ENCODE data around the gene TACR2. TPM values are rescaled to one million over a fixed set of nuclear protein-coding genes. Genes with fewer than 3 reads are reported as not detected.

TACR2 gene
- total and polyA plus RNA-seq, 8 donors, result 0.56 to 133 (median 14.3) TPM; not detected in 1

DNA sequence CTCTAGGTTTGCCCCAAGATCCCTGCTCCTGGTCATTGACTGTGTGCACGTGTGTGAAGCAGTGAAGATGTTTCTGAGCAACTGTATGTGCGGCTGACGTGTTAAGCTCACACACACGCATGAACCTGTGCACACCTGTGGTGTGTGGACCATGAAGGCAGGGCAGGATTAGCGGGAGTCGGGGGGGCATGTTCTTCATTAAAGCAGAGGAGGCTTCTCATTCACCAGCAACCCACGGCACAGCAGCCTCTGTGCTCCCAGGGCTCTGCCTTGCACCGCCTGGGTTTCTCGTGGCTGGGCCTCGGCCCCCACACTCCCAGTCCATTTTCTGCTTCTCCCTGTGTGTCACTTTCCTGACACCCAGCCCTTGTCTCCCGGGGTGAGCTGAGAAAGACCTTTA is 824 bp upstream of the TACR2 start:
- peaks cover 16 to 62% (median 33%) of the 10 kb centered on the region in 4 donors for H3K4me1 ChIP-seq
- no peak for DNase-seq

DNA sequence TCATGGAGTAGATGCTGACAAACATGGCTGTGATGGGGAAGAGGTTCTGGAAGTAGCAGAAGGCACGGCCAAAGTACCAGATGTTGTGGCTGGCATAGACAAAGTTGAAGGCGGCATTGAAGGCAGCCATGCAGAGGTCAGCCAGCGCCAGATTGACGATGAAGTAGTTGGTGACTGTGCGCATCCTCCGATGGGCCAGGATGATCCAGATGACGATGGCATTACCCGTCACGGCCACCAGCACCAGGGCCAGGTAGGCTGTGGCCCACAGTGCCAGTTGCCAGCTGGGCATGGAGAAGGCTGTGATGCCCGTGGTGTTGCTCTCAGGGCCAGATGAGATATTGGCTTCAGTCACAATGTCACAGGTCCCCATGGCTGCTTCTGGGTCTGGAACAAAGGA is 767 bp downstream of the TACR2 start:
- WGBS, 5 donors, result 87 to 97% (median 95%) methylated on average over 6 to 10 of the region's 10 CpGs
- intact Hi-C loops (cut with DNase I; ENCODE audit: low total_unique reads), result no loop called here
- peak overlapping the region in 3 of 4 donors; percentile 33 to 41 (median 40) for H3K4me3 ChIP-seq
- no peak for DNase-seq
- H3K4me1 ChIP-seq, result peaks cover 14 to 56% (median 26%) of the 10 kb centered on the region in 4 donors
- no peaks in the 10 kb centered on the region for H3K27me3 ChIP-seq
- TF ChIP-seq EP300 (IDR thresholded peaks at IDR 0.05) (no peak), POLR2A (IDR thresholded peaks at IDR 0.05) (no peak), POLR2AphosphoS5 (IDR thresholded peaks at IDR 0.05) (no peak)
- TF ChIP-seq, protein P1, sequence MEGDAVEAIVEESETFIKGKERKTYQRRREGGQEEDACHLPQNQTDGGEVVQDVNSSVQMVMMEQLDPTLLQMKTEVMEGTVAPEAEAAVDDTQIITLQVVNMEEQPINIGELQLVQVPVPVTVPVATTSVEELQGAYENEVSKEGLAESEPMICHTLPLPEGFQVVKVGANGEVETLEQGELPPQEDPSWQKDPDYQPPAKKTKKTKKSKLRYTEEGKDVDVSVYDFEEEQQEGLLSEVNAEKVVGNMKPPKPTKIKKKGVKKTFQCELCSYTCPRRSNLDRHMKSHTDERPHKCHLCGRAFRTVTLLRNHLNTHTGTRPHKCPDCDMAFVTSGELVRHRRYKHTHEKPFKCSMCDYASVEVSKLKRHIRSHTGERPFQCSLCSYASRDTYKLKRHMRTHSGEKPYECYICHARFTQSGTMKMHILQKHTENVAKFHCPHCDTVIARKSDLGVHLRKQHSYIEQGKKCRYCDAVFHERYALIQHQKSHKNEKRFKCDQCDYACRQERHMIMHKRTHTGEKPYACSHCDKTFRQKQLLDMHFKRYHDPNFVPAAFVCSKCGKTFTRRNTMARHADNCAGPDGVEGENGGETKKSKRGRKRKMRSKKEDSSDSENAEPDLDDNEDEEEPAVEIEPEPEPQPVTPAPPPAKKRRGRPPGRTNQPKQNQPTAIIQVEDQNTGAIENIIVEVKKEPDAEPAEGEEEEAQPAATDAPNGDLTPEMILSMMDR (IDR thresholded peaks at IDR 0.05), result no peak
- H3K9me3 ChIP-seq, result no peaks in the 10 kb centered on the region
- H3K27ac ChIP-seq, result peak overlapping the region in 4 of 5 donors; percentile 26 to 84 (median 74)
- no peaks in the 10 kb centered on the region for H3K36me3 ChIP-seq

More for the DNA sequence above, 824 bp upstream of the TACR2 start:
- no peaks in the 10 kb centered on the region for H3K27me3 ChIP-seq
- WGBS, 5 donors, result 65 to 74% (median 73%) methylated on average over 11 of the region's 11 CpGs
- intact Hi-C loops (cut with DNase I; ENCODE audit: low total_unique reads), result no loop called here
- peak overlapping the region in 4 of 5 donors; percentile 42 to 84 (median 74) for H3K27ac ChIP-seq
- H3K9me3 ChIP-seq, result no peaks in the 10 kb centered on the region
- H3K4me3 ChIP-seq, result peak overlapping the region in 3 of 4 donors; percentile 17 to 40 (median 33)
- H3K36me3 ChIP-seq, result no peaks in the 10 kb centered on the region
- TF ChIP-seq, protein P1 (IDR thresholded peaks at IDR 0.05), result no peak
- TF ChIP-seq EP300 (IDR thresholded peaks at IDR 0.05) (no peak), POLR2A (IDR thresholded peaks at IDR 0.05) (no peak), POLR2AphosphoS5 (IDR thresholded peaks at IDR 0.05) (no peak)

DNA sequence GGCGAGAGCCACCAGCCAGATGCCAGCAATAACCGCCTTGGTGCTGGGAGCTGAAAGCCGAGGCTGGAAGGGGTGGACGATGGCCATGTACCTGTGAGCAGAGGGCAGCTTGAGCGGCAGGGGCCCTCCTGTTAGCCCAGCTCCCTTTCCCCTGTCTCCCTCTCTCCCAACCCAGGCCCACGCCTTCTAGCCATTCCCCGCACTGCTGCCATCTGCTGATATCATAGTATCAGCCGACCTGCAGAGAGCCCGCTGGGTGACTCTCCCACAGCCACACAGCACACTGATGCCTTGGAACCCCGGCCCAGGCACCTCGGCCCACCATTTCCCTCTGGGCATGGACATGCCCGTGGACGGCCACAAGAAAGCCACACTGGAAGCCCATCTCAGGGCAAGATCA is 1.7 kb downstream of the TACR2 start:
- Histone ChIP-seq H3K4me3 (peak overlapping the region in 3 of 4 donors; percentile 33 to 41 (median 40)), H3K9me3 (no peaks in the 10 kb centered on the region), H3K4me1 (peaks cover 14 to 56% (median 27%) of the 10 kb centered on the region in 4 donors), H3K27ac (peak overlapping the region in 3 of 5 donors; percentile 25 to 84 (median 81)), H3K27me3 (no peaks in the 10 kb centered on the region), H3K36me3 (no peaks in the 10 kb centered on the region)
- intact Hi-C loops (cut with DNase I; ENCODE audit: low total_unique reads), result no loop called here
- WGBS, 5 donors, result 81 to 88% (median 85%) methylated on average over 11 to 13 of the region's 13 CpGs
- TF ChIP-seq, protein P1 (IDR thresholded peaks at IDR 0.05), result no peak
- TF ChIP-seq POLR2A (IDR thresholded peaks at IDR 0.05) (no peak), EP300 (IDR thresholded peaks at IDR 0.05) (no peak), POLR2AphosphoS5 (IDR thresholded peaks at IDR 0.05) (no peak)
- DNase-seq, result no peak

DNA sequence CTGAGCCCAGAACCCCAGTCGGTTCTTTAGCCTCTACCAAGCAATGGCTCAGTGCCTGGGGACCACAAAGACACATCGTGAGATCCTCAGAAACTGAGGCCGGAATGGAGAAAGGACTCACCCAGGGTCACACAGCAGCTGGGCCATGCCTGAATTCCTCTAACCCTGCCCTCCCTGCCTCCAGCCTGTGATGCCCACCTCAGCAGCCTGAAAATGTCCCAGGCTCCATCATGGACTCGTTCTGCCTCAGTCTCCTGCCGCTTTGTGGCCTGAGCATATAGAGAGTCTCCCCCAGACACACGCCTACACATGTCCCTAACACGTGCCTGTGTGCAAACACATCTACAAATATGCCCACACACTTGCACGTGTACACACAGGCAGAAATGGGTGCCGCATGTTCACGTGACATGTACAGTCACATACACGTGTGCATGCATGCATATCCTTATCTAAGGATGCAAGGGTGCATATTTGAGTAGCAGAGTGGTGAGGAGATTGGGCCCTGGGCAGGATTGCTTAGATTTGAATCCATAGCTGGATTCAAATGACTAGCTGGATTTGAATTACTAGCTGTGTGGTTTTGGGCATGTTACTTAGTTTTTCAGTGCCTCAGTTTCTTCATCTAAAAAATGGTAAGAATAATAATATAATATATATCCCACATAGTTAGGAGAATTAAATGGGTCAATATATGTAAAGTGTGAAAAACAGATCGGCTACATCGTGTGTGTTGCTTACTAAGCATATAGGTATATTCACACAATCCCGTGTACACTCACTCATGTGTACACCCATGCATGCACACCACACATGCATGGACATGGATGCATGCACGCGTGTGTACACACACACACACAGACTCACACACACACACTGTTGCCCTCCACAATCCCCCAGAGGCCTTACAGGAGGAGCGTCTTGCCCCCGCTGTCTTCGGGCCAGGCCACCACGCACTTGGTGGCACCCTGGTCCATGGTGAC is 2.4 kb downstream of the TACR2 start:
- WGBS, 5 donors, result 82 to 92% (median 89%) methylated on average over 17 to 20 of the region's 20 CpGs
- Histone ChIP-seq H3K9me3 (no peaks in the 10 kb centered on the region), H3K4me3 (peak overlapping the region in 3 of 4 donors; percentile 33 to 41 (median 40)), H3K27ac (peak overlapping the region in 3 of 5 donors; percentile 37 to 95 (median 84)), H3K27me3 (no peaks in the 10 kb centered on the region), H3K36me3 (no peaks in the 10 kb centered on the region), H3K4me1 (peaks cover 14 to 50% (median 28%) of the 10 kb centered on the region in 4 donors)
- no peak for DNase-seq
- TF ChIP-seq, protein P1 (IDR thresholded peaks at IDR 0.05), result no peak
- no peak for TF ChIP-seq POLR2A (IDR thresholded peaks at IDR 0.05)
- TF ChIP-seq POLR2AphosphoS5 (IDR thresholded peaks at IDR 0.05), result no peak
- no peak for TF ChIP-seq EP300 (IDR thresholded peaks at IDR 0.05)
- intact Hi-C loops (cut with DNase I; ENCODE audit: low total_unique reads), result loop anchor here (5.0 kb wide), 1 partner anchor 93 kb away; no protein-coding TSS in a partner anchor
